HG03060 (cell line): Measurements from ENCODE around the gene ENPP3.

Experiments used
- ATAC-seq: cut with Tn5 transposase; IDR thresholded peaks from one replicate; pipeline ENCODE4 v1.9.1; 2021; ENCODE audit warnings: low read depth, moderate number of reproducible peaks; ENCODE audit not compliant: unreplicated experiment

The ENPP3 gene

DNA sequence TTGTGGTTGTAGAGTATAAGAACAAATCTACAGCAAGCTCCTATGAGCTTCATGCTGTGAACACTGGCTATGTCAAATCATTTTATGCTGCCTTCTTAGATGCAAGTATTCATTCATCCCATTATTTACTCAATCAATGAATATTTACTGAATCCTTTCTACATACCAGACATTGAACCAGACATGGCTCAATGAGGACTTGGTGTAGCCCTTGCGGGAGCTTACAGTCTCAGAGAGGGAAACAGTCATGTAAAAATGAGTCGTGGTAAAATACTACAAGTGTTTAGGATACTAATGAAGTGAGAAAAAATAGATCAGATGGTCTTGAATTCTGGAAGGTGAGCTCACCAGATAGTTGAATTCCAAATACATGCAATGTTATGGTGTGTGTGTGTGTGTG lies 125.9 kb downstream of the ENPP3 start:
- ATAC-seq, result no peak

DNA sequence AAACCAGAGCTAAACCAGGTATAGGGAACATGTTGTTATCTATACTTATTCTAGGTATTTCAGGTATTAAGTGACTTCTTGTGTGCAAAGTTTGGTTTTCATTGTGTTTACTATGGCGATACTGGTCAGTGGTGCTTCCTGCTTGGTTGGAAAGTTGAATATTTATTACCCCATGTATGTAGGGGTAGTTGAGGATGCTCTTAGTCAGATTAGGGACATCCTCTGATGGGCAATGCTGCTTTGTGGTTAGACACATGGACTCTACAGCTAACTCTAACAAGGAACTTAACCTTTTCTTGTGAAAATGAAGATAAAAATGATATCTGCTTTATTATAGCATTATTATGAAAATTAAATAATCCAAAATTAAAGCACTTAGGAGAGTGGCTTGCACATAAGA lies 126.6 kb downstream of the ENPP3 start:
- no peak for ATAC-seq

DNA sequence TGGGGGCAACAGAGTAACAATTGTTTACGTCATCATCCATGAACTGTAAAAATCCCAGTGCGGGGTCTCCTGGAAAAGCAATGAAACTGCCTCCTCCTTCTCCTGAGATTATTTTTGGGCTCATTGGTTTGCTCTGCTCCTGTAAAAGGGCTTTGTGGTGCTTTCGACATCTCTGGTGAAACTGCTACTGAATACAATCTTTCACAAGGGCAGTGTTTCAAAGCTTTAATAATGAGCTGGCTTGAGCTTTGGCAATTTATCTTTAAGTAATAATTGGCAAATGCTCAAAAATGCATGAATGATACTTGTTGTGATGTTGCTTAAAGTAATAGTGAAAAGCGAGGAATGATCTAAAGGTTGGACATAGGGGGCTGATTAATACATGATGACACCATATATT lies 127.2 kb downstream of the ENPP3 start:
- ATAC-seq, result no peak

DNA sequence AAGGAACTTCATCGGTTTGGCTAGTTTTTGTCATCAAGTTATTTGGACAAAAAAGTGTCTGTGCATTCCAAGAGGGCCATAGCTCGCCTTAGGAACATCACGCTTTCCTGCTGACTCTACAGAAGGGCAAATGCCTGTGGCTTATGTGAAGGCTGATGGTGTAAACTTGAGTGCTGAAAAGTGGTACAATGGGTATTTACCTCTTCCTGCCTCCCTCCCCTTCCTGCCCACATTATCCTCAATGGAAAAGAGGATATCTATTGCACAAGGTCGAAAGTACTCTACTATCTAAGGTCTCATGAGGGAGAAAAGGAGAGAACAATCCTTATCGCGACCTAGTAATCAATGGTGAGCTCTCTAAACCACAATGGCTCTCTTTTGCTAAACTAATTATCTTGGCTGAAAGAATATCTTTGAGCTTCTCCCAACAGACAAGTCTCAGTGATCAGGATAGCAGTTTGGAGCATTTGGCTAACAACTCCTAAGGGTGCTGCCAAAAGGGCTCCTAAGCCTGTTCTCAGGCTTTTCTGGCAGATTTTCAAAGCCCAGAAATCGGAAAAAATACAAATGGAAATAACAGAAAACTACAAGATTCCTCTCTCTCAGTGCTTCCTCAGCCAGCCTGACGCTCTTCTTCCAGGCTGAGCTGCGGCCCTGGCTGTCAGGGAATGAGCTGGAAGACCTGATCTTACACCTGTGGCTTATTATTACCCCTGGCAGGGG lies 128.1 kb downstream of the ENPP3 start:
- ATAC-seq, result no peak

DNA sequence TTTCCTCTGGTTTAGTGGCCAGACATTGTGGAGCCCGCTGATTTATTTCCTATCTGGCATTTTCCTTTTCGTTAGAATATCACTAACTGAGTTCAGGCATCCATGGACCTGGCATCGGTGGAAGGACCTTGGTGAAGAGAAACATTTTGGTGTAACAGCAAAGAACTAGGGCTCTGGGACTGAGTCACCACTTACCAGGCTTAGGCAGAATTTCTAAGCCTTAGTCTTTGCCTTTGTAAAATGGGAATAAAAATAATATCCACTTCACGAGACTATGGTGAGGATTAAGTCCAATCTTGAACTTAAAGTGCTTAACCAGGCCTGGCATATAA lies 128.7 kb downstream of the ENPP3 start:
- no peak for ATAC-seq

DNA sequence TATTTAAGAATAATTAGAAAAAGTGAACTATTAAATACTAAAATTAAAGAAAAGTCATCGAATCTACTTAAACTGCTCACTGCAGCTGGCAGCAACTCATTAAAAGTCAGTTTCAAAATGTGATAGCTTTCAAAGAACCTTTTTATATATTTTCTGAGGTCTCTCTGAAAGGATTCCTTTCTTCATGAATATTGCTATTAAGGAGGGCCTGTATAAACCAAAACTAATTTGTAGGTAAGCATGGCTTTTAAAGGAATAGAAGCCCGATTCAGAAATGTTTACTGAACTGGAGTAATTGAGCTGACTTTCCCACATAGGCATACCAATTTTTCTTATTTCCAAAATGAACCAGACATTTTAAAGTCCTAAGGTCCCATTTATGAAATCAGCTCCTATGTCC lies 129.5 kb downstream of the ENPP3 start:
- no peak for ATAC-seq

DNA sequence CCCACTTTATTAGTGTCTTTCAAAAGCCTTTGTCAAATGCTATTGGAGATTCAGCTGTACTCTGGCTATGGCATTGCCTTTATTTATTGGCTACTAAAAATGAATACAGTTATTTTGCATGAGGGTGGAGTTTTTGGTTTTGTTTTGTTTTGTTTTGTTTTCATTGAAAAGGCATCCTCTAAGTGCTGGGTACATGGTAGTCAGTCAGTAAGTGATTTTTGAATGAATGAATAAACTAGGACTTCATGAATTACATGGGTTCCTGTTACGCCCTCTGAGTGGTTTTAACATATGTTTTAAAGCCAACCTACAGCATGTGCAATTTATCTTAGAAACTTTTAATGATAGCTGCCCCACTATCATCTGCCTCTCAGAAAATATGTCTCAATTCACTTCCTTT lies 131.9 kb downstream of the ENPP3 start:
- no peak for ATAC-seq

DNA sequence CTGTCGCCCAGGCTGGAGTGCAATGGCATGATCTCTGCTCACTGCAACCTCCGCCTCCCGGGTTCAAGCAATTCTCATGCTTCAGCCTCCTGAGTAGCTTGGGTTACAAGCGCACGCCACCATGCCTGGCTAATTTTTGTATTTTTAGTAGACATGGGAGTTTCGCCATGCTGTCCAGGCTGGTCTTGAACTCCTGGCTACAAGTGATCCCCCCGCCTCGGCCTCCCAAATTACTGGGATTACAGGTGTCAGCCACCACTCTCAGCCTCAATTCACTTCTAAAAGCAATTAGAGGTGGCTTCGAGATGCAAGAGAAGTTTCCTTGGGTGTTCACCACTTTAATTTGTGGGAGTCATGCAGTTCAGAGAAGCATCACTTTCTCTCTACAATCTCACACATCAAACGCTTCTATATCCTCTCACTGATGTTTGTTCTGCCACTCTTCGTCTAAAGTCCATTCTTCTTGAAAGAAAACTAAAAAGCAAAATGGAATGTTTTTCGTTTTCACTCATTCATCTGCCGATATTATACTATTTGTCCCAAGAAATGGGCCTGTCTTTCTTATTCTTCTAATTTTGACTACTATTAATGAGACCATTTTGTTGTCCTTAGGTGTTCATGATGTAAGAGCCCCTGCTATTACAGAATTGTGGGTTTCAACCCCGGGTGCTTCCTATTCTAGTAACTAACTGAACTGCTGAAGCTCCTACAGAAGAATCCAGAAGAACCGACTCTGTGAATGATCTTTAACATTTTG lies 132.5 kb downstream of the ENPP3 start:
- ATAC-seq, result no peak

DNA sequence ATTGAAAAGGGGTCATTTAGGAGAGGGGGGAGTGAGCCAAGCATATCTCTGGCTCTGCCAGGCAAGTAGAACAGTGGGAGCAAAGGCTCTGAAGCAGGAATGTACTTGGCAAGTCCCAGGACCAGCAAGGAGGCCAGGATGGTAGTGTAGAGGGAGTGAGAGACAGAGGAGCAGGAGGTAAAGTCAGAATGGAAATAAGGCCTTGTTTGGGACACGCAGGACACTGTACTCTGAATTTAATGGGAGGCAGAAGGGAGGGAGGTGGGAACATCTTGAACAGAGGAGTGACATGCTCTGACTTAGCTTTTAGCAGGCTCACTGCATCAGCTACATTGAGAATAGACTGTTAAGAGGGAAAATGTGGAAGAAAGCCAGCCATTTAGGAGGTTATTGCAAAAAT lies 133.7 kb downstream of the ENPP3 start:
- ATAC-seq, result no peak

DNA sequence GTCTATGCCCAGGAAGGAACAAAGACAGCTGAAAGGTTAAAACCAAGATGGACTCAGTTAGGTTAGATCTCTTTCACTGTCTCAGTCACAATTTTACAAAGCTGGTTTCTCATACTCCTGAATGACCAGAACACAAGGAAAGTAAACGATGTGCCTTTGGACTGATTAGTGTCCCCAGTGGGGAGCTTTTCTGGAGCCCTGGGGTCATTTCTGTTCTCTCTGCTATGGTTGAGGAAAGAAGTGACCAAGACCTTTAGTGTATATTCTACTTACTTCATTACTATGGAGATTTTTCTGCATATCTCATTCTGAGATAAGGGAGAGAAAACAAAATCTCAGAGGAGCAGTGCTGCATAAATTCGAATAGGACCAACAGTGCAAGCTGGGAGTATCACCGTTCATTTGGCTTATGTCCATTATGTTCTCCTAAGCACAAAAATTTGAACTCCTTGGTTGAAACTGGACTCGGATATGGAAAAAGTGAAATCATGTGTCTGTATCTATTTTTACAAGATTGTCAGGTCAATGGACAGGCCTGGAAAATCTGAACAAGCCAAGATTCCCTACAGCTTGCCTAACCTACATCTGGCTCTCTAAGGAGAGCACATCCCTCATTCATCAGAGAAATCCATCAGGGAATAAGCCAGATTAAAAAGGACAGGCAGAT lies 136.3 kb downstream of the ENPP3 start:
- ATAC-seq, result no peak

DNA sequence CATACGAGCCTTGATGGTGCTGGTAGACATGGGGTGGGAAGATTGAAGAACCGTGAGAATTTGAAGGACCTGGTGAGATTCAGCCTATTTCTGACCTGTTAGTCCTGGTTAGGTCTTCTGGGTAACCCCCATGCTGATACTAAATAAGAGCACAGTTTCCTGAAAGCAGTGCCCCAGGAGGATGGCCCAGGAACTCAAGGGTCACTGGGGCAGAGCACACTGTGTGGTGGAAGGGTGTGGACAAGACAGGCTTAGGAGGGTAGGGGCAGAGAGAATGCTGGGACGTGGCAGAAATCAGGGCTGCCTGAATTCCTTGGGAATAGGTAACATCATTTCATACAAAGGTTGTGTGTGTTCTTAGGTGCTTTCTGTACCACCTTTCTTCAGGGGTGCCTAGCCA lies 138.8 kb downstream of the ENPP3 start:
- no peak for ATAC-seq

DNA sequence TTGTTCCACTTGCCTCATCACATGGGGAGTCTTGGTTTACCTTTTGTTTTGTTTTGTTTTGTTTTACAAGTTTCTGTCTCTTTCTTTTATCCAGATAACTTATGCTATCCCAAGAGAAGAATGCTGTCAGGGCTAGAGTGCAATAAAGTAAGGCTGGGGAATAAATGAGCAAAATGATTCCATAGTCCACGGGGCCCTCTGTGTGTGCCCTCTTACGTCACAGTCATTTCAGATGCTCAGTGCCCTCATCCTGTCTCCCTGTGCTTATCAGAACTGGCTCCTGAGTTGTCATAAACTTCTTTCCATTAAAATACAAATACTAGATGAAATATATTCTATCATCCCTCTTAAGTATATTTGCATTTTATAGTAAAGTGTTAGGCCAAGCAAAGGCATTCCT lies 139.9 kb downstream of the ENPP3 start:
- ATAC-seq, result no peak

DNA sequence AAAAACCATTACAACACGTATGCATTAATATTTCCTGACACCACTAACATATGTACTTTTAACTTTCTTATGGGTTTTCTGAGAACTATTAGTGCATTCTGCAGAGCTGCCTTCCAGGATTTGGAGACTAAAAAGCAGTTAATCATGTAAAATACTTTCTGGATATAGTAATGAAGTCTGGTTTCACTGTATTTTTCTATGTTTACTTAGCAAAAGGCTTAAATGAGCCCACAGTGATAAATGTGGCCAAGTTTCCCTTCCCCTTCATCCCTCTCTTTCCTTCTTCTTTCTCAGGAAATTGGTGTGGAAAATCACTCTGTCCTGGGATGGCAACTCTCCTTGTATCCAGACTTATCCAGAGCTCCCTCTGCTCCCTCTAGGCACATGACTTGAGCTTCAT lies 141.1 kb downstream of the ENPP3 start:
- no peak for ATAC-seq

DNA sequence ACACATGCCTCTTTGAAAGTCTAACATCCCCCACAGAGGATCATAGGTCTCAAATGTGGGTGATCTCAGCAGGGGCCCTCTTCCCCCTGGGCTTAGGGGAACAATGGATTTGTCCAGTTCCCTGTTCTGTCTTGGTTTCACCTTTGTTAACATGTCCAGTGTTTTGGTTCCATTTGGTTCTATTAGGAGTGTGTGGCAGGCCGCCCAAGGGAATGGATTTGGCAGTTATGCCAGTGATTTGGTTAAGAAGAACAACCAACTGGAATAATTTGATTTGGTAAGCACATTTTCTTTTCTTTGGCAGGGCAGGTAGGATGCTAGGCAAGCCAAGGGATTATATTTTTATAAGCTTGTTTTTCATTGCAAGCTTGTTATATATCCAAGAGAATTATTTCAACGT lies 142.2 kb downstream of the ENPP3 start:
- ATAC-seq, result no peak

DNA sequence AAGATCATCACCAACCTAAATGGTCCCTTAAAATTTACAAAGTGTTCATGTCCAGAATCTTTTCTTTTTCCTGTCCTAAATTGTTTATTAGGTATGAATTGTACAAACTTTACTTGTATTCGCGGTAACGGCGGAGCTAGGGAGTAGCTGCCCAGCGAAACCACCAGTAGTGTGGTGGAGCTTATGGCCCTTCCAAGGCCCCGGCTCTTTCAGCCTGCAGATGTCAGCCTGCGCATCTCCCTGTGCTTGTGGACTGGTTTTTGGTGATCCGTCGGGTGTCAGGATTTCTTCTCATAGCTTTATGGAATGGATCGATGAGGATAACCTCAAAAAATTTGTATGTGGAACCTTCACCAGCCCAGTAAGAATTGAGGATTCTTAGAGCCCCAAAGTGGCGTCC lies 143.5 kb downstream of the ENPP3 start:
- ATAC-seq, result no peak

DNA sequence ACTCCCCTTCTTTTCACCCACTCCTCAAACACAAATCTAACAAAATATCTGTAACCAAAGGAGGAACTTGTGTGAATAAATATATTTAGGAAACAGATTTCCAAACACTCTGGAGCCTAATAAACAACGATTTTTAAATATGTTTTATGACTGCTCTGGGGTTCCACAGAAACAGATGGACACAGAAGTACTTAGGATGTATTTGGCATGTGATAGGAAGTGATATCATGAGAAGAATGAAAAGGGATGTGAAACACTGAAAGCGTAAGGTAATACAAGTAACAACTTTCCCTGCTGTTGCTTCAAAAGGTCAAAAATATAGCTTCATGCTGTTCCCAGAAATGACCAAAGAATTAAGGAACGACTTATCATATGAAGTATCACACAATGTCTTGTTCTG lies 144.6 kb downstream of the ENPP3 start:
- no peak for ATAC-seq

DNA sequence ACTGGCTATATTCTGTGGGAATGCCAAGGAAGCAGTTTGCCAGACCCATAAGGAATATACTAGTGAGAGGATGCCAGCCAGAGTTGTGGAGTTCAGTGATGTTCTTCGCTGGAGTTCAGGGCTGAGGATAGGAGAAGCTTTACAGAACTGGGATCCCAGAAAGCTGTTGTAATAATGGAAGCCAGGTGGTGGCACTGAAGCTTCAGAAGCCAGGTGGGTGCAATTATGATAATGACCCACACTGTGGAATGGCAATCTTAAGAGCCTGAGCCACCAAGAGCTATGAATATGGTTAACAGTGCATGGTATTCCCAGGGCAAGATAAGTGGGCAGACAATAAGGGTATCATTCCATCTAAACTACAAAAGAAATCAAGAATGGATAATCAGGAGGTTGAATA lies 145.7 kb downstream of the ENPP3 start:
- ATAC-seq, result no peak

DNA sequence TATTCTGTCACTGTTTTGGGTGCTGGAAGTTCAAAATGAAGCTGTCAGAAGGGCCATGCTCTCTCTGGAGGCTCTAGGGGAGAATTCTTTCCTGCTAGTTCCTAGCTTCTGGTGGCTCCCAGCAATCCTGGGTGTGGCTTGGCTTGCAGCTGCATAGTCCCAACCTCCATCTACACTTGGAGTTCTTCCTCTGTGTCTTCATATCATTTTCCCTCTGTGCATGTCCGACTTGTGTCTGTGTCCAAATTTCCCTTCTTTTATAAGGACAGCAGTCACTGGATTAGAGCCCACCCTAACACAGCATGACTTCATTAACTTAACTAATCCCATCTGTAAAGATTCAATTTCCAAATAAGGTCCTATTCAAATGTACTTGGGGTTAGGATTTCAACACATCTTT lies 147.5 kb downstream of the ENPP3 start:
- ATAC-seq, result no peak

DNA sequence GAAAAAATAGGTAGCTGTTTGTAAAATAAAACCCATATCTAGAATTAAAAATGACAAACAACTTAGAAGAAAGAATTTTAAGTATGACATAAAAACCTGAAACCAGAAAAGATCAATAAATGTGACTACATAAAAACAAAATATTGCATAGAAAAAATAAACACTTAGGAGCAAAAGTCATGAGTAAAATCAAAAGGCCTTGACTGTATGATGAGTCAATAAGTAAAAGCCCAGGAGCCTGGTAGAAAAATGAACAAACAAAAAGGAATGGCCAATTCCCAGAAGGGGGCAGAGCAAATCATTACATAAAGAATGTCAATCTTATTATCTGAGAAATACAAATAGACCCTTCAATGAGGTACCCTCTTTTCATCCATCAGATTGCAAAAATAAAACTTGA lies 150.0 kb downstream of the ENPP3 start:
- ATAC-seq, result no peak

DNA sequence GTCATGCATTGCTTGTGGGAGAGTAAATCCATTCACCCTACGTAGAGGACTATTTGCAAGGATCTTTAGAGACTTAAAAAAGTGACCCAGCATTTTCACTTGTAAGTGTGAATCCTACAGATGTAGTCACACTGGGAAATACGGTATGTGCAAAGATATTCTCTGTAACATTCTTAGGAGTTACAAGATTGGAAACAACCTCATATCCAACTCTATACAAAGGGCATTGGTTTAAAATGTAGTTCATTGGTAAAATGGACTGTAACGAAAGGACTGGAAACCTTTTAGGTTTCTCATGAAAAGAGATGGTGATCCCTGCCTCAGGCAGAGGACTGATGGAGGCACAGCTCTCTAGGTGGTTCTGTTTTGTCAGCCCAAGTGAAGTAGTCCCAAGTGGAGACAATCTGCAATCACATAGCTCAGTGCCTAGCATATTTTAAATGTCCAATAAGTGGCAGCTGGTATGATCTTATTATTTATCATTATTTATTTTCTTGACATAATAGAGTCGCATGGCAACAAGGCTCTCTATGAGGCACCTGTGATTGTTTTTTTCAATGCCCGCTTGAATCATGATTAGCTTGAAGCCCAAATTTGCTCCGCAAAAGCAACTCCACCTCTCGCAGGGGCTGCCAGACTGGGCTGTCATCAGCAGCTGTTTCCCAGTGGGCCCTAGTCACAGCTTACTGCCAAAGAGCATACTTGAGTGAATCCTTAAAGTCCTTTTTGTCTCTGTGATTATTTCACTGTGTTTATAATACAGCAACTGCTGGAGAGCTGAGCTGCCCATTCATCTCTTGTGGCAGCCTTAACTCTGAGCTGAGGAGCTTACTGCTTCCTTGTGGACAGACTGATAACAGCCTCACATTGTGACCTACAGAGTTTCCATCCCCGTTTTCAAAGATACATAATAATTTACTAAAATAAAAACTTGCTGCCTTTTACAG lies 150.9 kb downstream of the ENPP3 start:
- no peak for ATAC-seq

DNA sequence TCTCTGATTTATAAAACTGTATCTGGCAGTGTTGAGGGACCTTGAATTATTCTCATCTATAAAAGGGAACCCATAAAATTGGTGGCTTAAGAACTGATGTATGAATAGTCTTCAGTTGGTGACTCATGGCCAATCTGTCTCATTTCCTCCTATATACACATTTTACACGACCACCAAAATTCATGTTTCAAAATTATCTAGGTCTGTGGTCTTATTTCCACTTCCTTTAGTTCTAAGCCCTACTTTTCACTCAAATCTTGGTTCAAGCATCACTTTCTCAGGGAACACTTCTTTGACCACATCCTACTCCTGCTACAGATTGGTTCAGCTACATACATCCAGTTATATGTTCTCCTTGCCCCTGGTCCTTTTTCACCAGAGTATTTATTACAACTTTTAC lies 152.1 kb downstream of the ENPP3 start:
- ATAC-seq, result no peak
